Measurements from ENCODE around the gene BBLN.

BBLN gene

DNA sequence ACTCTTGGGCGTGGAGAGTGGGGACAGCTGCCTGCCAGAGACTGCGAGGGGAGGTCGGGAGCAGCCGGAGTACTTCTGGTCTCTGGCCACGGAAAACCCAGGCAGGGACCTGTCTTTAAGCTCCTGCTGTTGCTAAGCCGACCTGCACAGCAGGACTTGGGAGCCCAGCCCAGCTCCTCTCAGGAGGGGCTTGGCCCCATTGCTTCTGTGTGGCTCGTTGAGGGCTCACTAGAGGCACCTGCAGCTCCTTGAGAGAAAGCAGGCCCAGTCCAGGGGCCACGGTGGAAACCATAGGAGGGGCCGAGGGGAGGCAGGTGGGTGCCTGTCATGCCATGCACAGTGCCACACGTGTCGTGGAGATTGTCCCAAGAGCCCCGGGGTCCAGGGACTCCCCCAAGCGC, 14.1 kb upstream of the BBLN start:
- no peak for DNase-seq

DNA sequence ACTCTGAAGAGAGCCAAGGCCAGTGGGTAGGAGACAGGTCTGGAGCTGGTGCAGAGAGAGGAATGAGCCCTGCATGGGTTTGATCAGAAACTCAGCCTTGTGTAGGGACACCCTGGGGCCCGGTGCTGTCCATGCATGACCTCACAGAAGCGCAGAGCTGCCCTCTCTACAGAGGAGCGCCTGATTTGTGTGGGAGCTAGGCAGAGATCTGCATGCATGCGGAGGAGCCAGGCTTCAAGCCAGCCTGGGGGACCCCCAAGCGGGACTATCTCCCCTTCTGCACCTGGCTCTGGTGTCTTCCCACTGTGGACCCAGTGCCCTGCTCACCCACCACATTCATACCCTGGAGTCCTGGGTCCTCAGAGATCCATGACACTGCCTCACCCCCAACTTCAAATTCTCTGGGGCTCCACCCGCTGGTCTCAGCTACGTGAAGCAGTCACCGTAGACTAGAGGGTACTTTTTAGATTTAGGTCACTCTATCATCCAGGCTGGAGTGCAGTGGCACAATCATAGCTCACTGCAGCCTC, 13.4 kb upstream of the BBLN start:
- no peak for DNase-seq

DNA sequence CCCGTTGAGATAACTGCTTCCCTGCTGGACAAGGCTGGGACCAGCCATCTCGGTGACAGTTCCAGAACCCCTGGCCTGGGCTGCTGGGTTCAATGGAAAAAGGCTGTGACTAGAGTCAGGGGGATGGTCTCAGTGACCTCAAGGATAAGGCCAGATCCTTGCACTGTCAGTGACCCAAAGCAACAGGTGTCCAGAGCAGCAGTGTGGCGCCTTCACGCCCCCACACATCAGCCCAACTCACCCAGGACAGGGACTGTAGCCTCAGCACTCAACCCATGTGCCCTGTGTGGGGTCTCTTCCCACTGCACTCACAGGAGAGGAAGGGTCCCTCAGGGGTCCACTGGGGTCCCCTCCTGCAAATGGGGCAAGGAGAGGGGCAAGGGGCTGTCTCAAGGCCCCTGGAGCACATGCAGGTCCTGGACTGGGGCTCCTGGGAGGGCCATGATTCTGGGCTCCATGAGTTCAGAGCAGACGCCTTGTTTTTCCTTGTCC, 11.5 kb upstream of the BBLN start:
- DNase-seq = no peak

GRCh38 chr9:128149001-128149701, 10.9 kb upstream of the BBLN start, which contains the start of gene LCN2:
Gene LCN2, plus strand, starts transcription at chr9:128149453. Its CDS starts 73 bp downstream, at chr9:128149526.
- DNase-seq = no peak

- no peak for DNase-seq
Measured at GRCh38 chr9:128149951-128150593, 10.0 kb upstream of the BBLN start.

GRCh38 chr9:128150594-128151308, 9.3 kb upstream of the BBLN start:
- DNase-seq = peak; percentile 18

DNA sequence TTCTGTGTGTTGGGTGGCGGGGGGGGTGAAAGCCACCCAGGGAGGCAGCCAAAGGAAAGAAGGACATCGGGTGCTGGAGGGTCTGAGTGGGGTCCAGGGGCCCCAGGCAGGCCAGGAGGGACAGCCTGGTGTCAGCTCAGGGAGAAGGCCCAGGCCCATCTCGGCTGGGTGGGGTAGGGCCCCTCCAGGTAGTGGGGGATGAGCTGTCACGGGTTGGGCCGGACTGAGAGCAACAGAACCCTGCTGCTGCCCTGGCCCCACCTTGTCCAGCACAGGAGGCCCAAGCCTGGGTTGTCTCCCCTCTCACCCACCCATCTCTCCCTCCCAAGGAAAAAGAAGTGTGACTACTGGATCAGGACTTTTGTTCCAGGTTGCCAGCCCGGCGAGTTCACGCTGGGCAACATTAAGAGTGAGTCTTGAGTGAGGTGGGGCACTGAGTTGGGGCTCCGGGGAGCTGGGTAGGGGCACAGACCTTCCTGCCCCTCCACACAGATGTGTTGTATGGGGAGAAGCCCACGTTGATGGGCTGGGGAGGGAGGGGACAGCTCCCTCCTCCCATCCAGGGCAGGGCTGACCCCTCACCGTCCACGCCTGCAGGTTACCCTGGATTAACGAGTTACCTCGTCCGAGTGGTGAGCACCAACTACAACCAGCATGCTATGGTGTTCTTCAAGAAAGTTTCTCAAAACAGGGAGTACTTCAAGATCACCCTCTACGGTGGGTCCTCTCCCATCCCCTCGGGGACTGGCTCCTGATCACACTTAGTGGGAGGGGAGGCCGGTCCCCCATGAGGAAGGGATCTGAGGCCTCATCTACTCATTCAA, 8.5 kb upstream of the BBLN start:
- no peak for DNase-seq

DNA sequence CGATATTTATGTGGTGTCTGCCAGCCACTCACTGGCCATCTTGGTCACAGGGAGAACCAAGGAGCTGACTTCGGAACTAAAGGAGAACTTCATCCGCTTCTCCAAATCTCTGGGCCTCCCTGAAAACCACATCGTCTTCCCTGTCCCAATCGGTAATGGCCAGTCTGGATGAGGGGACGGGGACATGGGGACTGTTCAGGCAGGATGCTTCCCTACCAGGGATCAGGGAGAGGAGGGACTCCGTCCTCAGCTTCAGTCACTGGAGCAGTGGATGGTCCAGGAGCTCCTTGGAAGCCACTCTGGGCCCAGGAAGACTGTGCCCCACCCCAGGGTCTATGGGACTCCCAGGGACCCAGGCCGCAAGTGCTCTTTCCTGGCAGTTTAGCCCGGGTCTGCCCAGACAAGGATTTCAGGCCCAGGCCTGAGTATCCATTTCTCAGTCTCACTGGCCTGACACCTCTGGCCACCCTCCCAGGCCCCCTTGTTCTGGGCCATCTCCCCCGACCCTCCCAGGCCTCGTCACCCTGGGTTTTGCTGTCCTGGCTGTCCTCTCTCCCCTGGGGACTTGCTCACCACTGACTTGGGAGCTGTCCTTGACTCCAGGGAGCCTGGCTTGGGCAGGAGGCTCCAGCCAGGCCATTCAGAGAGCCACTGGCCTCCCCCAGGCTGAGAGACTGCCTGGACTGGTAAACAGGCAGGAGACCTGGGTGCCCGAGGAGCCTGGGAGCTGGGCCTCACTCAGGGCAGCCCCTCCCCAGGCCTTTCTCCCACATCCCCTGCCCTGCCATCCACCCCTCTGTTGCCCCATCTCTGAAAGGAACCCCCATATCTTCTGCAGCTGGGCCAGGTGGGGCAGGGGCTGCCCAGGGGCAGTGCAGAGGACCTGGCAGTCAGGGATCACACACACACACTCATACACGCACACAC, 7.7 kb upstream of the BBLN start:
- DNase-seq = no peak

DNA sequence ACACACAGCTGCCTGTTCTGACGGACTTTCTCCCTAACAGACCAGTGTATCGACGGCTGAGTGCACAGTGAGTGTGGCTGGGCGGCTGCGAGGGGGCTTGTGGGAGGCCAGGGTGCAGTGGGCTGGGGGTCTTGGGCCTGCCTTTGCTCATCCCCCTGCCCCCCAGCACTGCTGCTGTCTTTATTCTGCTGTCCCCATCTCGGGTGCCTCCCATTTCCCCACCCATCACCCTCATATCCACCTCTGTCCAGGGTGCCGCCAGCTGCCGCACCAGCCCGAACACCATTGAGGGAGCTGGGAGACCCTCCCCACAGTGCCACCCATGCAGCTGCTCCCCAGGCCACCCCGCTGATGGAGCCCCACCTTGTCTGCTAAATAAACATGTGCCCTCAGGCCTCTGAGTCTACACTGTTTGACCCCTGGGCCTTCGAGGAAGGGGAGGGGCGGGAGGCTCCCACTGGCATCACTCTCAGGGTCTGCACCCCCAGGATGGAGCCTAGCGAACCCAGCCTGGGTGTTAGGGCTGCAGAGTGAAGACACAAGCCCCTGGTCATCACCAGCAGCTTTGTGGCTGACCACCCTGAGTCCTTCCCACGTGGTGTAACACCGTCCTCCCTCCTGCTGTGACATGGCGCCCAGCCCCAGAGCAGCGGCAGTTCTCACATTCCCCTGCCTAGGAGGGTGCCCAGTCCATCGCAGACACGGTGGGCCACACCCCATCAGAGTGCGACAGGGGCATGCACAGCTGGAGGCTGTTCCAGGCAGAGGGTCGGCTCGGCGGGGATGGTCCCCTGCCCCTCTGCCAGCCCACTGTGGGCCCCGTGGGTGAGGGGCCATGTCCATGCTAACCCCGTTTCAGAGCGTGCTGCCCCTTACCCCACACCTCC, 6.8 kb upstream of the BBLN start:
- DNase-seq = no peak

DNA sequence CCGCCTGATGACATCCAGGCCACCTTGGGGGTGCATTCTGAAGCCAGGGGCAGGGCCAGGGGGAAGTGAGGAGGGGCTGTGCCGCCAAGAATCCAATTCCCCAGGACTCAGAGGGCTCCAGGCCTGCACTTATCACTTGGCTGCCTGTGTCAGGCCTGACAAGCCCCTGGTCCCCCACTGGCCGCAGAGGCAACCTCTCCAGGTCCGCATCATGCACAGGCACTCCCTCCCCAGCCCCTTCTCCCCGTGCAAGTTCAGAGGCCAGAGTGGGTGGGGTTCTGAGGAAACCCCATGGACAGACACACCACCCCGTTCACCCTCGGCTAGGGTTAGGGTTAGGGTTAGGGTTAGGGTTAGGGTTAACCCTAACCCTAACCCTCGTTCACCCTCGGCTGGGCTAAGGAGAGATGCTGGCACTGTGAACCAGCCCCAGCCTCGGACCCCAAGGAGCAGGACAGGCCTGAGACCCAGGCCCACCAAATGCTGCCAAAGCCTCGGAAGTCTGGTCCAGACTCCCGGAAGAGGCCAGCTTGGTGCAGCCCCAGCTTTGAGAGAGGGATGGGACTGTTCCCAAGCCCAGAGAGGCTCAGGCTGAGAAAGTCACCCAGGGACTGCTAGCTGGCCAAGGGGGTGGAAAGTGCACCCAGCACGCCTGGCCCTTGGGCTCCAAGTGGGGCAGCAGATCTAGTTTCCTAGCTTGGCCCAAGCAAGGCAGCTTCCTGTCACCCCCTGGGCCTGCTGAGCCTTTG, 5.9 kb upstream of the BBLN start:
- DNase-seq = no peak

DNA sequence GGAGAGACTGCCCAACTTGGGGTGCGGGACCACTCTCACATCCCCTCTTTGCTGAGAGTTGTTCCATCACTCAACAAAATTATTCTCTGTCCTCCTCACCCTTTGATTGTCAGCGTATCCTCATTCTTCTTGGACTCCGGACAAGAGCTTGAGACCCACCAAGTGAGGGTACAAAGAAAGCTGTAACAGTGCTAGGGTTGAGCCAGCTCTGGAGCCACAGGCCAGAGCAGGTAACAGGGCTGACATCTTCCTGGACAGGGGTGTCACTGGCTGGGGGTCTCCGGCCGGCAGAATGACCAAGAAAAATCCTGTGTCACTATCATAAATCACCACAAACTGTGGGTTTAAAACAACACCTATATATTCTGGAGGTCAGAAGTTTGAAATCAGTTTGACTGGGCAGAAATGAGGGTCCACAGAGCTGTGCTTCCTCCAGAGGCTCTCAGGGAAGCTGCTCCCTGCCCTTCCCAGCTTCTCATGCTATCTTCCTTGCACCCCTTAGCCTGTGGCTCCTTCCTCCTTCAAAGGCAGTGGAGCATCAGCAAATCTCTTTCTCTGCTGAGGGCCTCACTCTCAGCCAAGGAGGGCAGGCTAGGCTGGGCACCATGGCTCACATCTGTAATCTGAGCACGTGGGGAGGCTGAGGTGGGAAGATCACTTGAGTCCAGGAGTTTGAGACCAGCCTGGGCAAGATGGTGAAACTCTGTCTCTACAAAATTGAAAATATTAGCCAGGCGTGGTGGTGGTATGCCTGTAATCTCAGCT, 4.1 kb upstream of the BBLN start:
- no peak for DNase-seq

DNA sequence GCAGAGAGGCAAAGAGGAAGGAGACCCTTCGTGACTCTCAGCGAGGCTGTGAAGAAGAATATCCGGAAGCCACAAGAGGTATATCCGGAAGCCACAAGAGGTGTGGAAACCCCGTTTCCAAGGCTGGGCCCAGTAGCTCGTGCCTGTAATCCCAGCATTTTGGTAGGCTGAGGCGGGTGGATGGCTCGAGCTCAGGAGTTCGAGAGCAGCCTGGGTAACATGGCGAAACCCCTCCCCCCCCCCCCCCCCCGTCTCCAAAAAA, 612 bp upstream of the BBLN start:
- peak; percentile 67 for DNase-seq

GRCh38 chr9:128160603-128160987, 530 bp downstream of the BBLN start:
- no peak for DNase-seq

GRCh38 chr9:128161215-128161902, 1.3 kb downstream of the BBLN start:
- DNase-seq = peak; percentile 32

DNA sequence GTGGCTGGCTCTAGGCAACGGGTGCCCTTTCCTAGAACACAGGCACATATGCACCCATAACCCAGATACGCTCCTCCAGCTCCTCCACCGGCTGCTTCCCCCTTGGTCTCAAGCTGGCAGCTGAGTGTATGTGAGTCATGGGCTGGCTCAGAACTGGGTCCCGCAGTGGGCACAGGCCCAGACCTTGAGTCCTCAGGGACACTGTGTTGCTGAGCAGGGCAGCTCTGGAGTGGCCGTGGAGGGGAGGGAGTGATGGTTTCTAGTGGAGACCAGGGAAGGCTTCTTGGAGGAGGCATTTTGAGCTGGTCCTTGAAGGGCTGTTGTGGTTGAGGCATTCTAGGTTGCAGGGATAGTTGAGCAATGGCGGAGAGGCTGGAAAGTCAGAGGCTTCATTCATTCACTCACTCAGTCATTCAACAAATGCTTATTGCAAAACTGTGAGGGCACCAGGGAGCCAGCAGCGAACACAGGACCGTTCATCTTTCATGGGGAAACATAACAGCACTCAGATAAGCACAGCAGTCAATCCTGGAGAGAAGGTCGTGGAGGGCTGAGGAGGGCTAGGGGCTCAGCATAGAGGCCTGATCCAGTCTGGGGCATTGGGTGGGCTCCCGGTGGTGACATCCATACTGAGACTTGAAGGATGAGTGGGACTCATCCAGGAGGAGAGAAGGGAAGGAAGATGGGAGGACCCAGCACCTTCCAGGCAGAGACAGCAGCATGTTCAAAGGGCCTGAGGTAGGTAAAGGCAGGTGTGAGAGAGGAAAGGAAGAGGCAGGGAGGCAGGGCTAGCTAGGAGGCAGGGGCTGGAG, 2.4 kb downstream of the BBLN start:
- no peak for DNase-seq

- DNase-seq = no peak
Measured at GRCh38 chr9:128163027-128163515, 3.0 kb downstream of the BBLN start.

DNA sequence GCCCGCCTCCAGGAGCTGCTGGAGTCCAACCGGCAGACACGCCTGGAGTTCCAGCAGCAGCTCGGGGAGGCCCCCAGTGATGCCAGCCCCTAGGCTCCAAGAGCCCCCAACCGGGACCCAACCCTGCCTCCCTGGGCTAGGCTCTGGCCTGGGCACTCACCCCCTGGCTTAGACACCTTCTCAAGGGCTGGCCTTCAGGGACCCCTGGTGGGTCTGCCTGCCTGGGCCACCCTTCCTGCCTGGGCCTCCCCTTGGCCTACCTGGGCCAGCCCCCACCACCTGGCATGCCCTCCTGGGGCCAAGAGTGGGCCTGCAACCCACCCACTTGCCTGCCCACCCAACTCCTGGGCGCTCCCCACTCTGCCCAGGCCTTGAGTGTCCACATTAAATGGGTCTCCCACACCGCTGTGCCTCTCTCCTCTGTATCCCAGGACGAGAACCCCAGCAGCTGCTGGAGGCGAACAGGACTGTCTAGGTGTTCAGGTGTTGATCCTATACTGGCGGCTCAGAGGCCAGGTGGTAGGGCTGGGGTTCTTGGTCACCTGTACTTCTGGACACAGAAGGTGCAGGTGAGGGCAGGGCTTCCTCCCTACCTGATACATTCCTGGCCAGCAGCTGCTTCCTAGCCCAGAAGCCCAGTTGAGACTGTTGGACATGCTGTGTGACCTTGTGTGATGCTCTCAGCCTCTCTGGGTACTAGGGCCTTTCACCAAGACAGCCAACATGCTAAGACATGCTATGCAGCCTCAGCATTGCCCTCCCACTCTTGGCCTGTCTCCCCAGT, 3.6 kb downstream of the BBLN start:
- no peak for DNase-seq
